Upper lobe of right lung (tissue), 1 donor: ENCODE results near the gene SCN5A. TPM values are rescaled to one million over a fixed set of nuclear protein-coding genes. Genes with fewer than 3 reads are reported as not detected.
A peak's percentile ranks its signal among the peaks of the same experiment; 100 is the strongest.

ENCODE experiments used
- ATAC-seq: fragments of 200-7000 bp; cut with Tn5 transposase; one replicate; pipeline ENCODE4 v1.9.1; 2020; ENCODE audit warnings: mild to moderate bottlenecking, moderate library complexity
- DNase-seq: peaks from one replicate; pipeline ENCODE4 v3.0.0-alpha.2; 2020
- H3K27ac ChIP-seq: fragments of 200-600 bp; one replicate; pipeline ENCODE4 v1.8.0; 2022
- H3K27me3 ChIP-seq: fragments of 200-600 bp; one replicate; pipeline ENCODE4 v1.8.0; 2022; ENCODE audit warnings: mild to moderate bottlenecking
- H3K36me3 ChIP-seq: fragments of 200-600 bp; one replicate; pipeline ENCODE4 v1.8.0; 2022
- H3K4me1 ChIP-seq: fragments of 200-600 bp; one replicate; pipeline ENCODE4 v1.8.0; 2022
- H3K4me3 ChIP-seq: fragments of 200-600 bp; one replicate; pipeline ENCODE4 v1.8.0; 2022; ENCODE audit warnings: mild to moderate bottlenecking
- H3K9me3 ChIP-seq: fragments of 200-600 bp; one replicate; pipeline ENCODE4 v1.8.0; 2022
- intact Hi-C: fragments of 100-400 bp; cut with DNase I; formaldehyde crosslinking; loops from one replicate; pipeline ENCODE4 v1.11.0; 2022
- long read RNA-seq: library from polyadenylated mRNA; unstranded; transcript quantifications from one replicate; pipeline ENCODE4 v2.0.0, GENCODE V29; 2021
- total RNA-seq: library from RNA; stranded (reverse); fragmentation: NEBNext Ultra II Directional; extraction: Animal tissue kit (Norgen Biotek cat#: 25700); gene quantifications from one replicate; pipeline ENCODE4 v1.2.1, GENCODE V29; 2021
- TF ChIP-seq, protein P1 (sequence below): fragments of 200-600 bp; IDR thresholded peaks from one replicate; pipeline ENCODE4 v1.8.0; 2022; ENCODE audit warnings: antibody characterized with exemption
- donor health status: DM: no; HTN: yes; CAD: no; lungs with severe emphysema.

Gene SCN5A
- total RNA-seq: 0.58 TPM
- long read RNA-seq, partial matches to known transcripts: 0 of 1 reads
- long read RNA-seq, other reads (novel, unspliced or antisense): 1 of 1 reads

DNA sequence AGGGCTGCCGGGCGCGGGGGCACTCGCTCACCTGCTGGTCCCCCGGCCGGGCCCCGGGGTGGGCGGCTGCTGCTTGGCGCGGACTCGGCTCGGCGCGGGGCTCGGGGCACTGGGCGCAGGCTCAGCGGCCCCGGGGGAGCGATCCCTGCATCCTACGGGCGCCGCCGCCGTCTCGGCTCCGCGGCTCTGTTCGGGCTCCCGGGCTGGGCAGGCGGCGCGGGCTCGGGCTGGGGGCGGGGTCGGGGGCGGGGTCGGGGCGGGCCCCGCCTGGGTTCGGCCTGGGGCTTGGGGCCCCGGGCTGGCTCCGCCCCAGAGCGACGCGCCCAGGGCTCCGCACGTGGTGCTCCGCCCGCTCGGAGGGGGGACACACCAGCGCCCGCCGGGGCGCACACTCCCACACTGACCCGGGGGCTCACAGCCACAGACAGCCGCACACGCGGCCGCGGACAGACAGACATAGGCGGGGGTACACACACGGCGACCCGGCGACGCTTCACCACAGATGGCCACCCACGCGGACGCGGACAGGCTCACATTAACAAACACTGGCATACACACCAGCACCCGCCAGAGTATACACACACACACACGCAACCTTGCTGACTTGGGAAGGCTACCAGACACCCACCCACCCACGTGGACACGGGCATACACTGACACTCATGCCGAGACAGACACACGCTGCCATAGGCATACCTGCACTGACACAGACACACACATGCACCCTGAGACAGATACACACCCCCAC, at the start of gene SCN5A:
SCN5A (minus strand) TSS at position 188 of the 748 bp plus-strand sequence. CDS start 16,380 bp downstream, outside the sequence.
- DNase-seq (peak; percentile 70), ATAC-seq (peak; percentile 83)
- H3K4me3 ChIP-seq: peak within 1 kb of the TSS; percentile 47
- intact Hi-C loops: loop anchor here (10.0 kb wide), 1 partner anchor 115 kb away; no protein-coding TSS in a partner anchor
- H3K4me1 ChIP-seq: peaks cover 7% of the 10 kb centered on the region
- H3K36me3 ChIP-seq: no peaks in the 10 kb centered on the region
- H3K27me3 ChIP-seq: peaks cover 51% of the 10 kb centered on the region
- H3K27ac ChIP-seq: no peak within 1 kb of the TSS
- no peaks in the 10 kb centered on the region for H3K9me3 ChIP-seq
- TF ChIP-seq, protein P1, sequence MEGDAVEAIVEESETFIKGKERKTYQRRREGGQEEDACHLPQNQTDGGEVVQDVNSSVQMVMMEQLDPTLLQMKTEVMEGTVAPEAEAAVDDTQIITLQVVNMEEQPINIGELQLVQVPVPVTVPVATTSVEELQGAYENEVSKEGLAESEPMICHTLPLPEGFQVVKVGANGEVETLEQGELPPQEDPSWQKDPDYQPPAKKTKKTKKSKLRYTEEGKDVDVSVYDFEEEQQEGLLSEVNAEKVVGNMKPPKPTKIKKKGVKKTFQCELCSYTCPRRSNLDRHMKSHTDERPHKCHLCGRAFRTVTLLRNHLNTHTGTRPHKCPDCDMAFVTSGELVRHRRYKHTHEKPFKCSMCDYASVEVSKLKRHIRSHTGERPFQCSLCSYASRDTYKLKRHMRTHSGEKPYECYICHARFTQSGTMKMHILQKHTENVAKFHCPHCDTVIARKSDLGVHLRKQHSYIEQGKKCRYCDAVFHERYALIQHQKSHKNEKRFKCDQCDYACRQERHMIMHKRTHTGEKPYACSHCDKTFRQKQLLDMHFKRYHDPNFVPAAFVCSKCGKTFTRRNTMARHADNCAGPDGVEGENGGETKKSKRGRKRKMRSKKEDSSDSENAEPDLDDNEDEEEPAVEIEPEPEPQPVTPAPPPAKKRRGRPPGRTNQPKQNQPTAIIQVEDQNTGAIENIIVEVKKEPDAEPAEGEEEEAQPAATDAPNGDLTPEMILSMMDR: no peak

DNA sequence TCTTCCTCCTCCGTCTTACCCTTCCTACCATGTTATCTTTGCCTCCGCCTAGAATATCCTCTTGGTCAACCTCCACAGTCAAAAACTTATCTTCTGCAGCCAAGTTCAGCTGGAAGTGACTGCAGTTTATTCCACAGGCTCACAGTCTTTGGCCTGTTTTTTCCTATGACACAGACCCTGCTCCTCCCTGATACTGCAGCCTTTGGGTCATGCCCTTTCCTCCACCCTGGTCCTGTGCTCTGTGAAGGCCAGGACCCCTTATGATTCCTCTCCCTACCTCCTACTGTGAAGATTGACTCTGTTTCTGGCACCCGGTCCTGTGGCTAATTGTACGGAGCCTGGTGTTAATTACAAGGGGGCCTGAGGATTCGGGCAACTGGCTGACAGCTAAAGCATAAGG, 49.3 kb upstream of the SCN5A start:
- Histone ChIP-seq H3K4me3 (no peak overlapping the region), H3K27ac (no peak overlapping the region), H3K9me3 (no peaks in the 10 kb centered on the region), H3K36me3 (no peaks in the 10 kb centered on the region), H3K4me1 (no peaks in the 10 kb centered on the region), H3K27me3 (no peaks in the 10 kb centered on the region)
- DNase-seq (no peak), ATAC-seq (no peak)
- TF ChIP-seq, protein P1: no peak
- intact Hi-C loops: no loop called here

DNA sequence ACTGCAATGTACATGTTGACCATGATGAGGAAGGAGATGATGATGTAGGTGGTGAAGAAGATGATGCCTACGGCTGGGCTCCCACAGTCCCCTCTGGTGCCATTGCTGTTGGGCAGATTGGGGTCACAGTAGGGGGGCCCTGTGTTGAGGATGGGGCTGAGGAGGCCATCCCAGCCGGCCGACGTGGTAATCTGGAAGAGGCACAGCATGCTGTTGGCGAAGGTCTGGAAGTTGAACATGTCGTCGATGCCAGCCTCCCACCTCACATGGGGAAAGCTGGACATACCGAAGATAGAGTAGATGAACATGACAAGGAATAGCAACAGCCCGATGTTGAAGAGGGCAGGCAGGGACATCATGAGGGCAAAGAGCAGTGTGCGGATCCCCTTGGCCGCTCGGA, 48.6 kb upstream of the SCN5A start:
- TF ChIP-seq, protein P1: no peak
- no peaks in the 10 kb centered on the region for H3K4me1 ChIP-seq
- no peaks in the 10 kb centered on the region for H3K36me3 ChIP-seq
- intact Hi-C loops: no loop called here
- H3K27ac ChIP-seq: no peak overlapping the region
- H3K27me3 ChIP-seq: no peaks in the 10 kb centered on the region
- ATAC-seq (no peak), DNase-seq (no peak)
- no peak overlapping the region for H3K4me3 ChIP-seq
- no peaks in the 10 kb centered on the region for H3K9me3 ChIP-seq

DNA sequence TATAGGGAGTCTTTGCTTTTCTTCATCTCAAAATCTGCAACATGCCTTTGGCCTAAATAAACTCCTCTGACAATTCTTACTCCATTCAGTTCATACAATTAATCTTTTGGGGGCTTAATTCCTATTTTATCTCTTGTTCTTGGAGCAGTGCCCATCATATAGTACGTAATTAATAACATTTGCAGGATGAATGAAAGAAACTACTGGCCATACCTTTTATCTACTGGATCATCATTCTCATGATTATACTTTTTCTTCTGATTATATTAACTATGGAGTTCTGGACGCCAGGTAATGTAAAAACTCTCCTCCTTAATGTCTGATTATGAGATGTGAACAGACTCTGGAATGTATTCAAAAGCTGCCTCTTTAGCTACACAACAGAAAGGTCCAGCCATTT, 46.5 kb upstream of the SCN5A start:
- Histone ChIP-seq H3K27me3 (no peaks in the 10 kb centered on the region), H3K4me3 (no peak overlapping the region), H3K27ac (no peak overlapping the region), H3K4me1 (no peaks in the 10 kb centered on the region), H3K36me3 (no peaks in the 10 kb centered on the region), H3K9me3 (no peaks in the 10 kb centered on the region)
- DNase-seq (no peak), ATAC-seq (no peak)
- TF ChIP-seq, protein P1: no peak
- intact Hi-C loops: no loop called here

DNA sequence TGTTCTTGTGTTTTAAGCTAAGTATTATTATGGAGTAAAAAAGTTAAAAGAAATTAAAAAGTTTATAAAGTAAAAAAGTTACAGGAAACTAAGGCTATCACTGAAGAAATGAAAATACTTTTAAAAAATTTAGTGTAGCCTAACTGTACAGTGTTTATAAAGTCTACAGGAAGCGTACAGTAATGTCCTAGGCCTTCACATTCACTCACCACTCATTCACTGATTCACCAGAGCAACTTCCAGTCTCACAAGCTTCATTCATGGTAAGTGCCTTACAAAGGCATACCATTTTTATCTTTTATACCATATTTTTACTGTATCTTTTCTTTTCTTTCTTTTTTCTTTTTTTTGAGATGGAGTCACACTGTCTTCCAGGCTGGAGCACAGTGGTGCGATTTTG, 40.7 kb upstream of the SCN5A start:
- Histone ChIP-seq H3K9me3 (no peaks in the 10 kb centered on the region), H3K36me3 (no peaks in the 10 kb centered on the region), H3K27ac (no peak overlapping the region), H3K27me3 (no peaks in the 10 kb centered on the region), H3K4me1 (no peaks in the 10 kb centered on the region), H3K4me3 (no peak overlapping the region)
- no peak for ATAC-seq
- DNase-seq: no peak
- intact Hi-C loops: no loop called here
- TF ChIP-seq, protein P1: no peak
